ELF-1 (cell line): ENCODE results near the gene CFH.
"Not testable (repeated sequence)": the region's sequence is repeated elsewhere in the genome, so short reads cannot be mapped to it uniquely, and the experiment has no call there.

ENCODE experiments used
- DNase-seq: peaks from one replicate; pipeline ENCODE4 v3.0.0-alpha.2; 2016; ENCODE audit warnings: low read depth, low spot score

The CFH gene

DNA sequence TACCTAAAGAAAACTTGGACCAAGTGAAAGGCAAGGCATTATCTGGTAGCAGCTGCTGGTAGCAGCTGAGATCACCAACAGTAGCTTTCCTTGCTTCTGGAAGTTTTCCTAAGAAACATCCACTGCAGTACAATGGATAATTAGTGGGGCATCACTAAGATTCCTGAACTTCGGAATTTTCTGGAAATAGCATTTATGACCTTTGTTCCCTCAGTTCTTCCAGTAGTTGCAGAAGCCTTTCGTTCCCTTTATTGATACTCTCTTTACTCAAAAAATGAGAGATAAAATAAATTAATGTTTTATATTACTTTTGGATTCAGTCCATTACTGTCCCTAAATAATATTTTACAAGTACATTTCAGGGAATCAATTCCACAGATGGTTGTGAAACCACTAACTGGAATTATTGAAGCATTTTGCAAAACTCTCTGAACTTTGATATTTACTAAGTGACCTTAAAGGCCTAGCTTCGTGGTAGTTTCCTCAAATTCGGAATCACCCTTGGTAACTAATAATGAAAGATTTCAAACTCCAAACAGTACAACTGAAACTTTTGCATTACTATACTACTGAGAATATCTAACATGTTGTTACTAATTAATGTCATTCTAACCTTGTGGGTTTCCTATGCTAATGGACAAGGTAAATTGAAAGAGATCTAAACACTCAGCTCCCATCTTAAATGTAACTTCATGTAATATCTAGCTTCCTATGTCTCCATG is 113.3 kb downstream of the CFH start:
- not testable (repeated sequence) for DNase-seq

- DNase-seq: not testable (repeated sequence)
These were observed 118.0 kb downstream of the CFH start for GRCh38 chr1:196769823-196770222.

DNA sequence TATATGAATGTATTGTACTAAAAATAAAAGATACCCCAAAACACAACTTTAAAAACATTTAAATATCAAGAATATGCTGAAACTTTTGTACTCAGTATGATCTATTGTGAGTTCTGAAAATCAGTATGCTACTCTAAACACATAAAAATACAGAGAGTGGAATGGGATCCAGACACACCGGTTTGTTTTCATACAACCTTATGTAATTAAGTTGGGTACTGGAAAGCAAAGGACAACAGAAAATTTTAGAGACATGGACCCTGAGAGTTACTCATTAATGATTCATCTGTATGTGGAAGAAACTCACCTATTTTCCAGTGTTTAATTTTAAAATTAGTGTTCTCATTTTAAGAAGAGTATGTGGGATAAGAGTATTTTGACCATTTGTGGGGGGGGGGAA is 121.9 kb downstream of the CFH start:
- no peak for DNase-seq

DNA sequence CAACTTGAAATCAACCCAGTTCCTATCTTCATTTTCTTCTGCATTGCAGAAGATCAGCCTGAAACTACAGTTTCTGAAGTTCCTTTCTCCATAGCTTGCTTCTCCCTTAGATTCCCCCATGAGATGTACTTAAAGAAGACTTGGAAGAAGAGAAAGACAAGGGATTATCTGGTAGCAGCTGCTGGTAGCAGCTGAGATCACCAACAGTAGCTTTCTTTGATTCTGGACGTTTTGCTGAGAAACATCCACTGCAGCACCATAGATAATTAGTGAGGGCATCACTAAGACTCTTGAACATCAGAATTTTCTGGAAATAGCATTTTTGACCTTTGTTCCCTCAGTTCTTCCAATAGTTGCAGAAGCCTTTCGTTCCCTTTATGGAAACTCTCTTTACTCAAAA is 122.3 kb downstream of the CFH start:
- DNase-seq: no peak

DNA sequence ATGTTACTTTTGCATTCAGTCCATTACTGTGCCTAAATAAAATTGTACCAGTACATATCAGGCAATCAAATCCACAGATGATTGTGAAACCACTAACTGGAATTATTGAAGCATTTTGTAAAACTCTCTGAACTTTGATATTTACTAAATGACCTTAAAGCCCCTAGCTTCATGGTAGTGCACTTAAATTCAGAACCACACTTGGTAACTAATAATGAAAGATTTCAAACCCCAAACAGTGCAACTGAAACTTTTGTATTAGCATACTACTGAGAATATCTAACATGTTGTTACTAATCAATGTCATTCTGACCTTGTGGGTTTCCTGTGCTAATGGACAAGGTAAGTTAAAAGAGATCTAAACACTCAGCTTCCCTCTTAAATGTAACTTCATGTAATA is 122.8 kb downstream of the CFH start, which contains the start of gene CFHR3:
Gene CFHR3 (plus strand): TSS at position 238 of the 400 bp plus-strand sequence. CDS start 47 bp downstream, at position 285.
- DNase-seq: no peak

- no peak for DNase-seq
These were observed 125.8 kb downstream of the CFH start for GRCh38 chr1:196777603-196778002.

DNA sequence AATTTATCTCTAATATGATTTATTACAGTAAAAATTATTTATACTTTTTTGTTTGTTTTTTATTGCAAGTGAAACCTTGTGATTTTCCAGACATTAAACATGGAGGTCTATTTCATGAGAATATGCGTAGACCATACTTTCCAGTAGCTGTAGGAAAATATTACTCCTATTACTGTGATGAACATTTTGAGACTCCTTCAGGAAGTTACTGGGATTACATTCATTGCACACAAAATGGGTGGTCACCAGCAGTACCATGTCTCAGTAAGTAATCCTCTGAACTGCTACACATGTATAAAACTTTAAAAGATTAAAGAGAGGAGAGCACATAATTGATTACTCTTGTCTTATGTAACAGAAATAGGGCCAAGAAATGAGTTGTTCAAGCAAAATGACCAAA is 127.2 kb downstream of the CFH start:
- DNase-seq: no peak

GRCh38 chr1:196791252-196791651 is 139.4 kb downstream of the CFH start:
- not testable (repeated sequence) for DNase-seq

- DNase-seq: not testable (repeated sequence)
These were observed 142.3 kb downstream of the CFH start for GRCh38 chr1:196794103-196794502.
